PC-3 (cell line): ENCODE results near the gene PPP1R3F. TPM values are rescaled to one million over a fixed set of nuclear protein-coding genes. Genes with fewer than 3 reads are reported as not detected.

Experiments
- ATAC-seq: fragments of 200-7000 bp; cut with Tn5 transposase; 2 replicates; pipeline ENCODE4 v1.9.1; 2020; ENCODE audit warnings: mild to moderate bottlenecking, moderate library complexity
- BruUV-seq: library from RNA; stranded (reverse); fragments of 400-500 nt; replicated peaks from 2 replicates; lab custom pipeline; 2021; lab: Mats Ljungman, UMichigan
- CTCF ChIA-PET: fragments of 300-600 bp; sonication (Branson Sonifier 250); formaldehyde crosslinking; loops from one replicate; lab custom pipeline; 2022; ENCODE audit warnings: antibody characterized with exemption; lab: Charles Lee
- POLR2A ChIA-PET: fragments of 300-600 bp; sonication (Branson Sonifier 250); formaldehyde crosslinking; loops from one replicate; lab custom pipeline; 2022; ENCODE audit warnings: antibody characterized with exemption; ENCODE audit not compliant: unreplicated experiment; lab: Charles Lee
- DNase-seq: peaks from one replicate; pipeline ENCODE4 v3.0.0-alpha.2; 2015
- H2AFZ ChIP-seq: fragments of 300-600 bp; sonication (generic); 2 replicates; pipeline ENCODE4 v1.6.0; 2016; ENCODE audit warnings: antibody characterized with exemption, low read length
- H3F3A ChIP-seq: fragments of 300-600 bp; sonication (generic); one replicate; pipeline ENCODE4 v1.6.0; 2017; ENCODE audit warnings: antibody characterized with exemption, low read length, control low read depth, mild to moderate bottlenecking; ENCODE audit not compliant: unreplicated experiment
- H3K27ac ChIP-seq: fragments of 300-600 bp; sonication (generic); 2 replicates; pipeline ENCODE4 v1.5.1; 2016; ENCODE audit warnings: mild to moderate bottlenecking, low read length
- H3K27me3 ChIP-seq: fragments of 300-600 bp; sonication (generic); 2 replicates; pipeline ENCODE4 v1.6.1; 2016; ENCODE audit warnings: low read length, mixed read lengths
- H3K36me3 ChIP-seq: fragments of 300-600 bp; sonication (generic); 2 replicates; pipeline ENCODE4 v1.6.1; 2016; ENCODE audit warnings: low read depth, mixed run types, low read length, mixed read lengths
- H3K4me1 ChIP-seq: fragments of 300-600 bp; sonication (generic); 2 replicates; pipeline ENCODE4 v1.5.1; 2016; ENCODE audit warnings: low read length; ENCODE audit not compliant: insufficient read depth
- H3K4me2 ChIP-seq: fragments of 300-600 bp; sonication (generic); 2 replicates; pipeline ENCODE4 v1.6.0; 2016; ENCODE audit warnings: low read length
- H3K4me3 ChIP-seq: fragments of 300-600 bp; sonication (generic); 2 replicates; pipeline ENCODE4 v1.5.1; 2016; ENCODE audit warnings: mild to moderate bottlenecking, low read length, mixed read lengths
- H3K79me2 ChIP-seq: fragments of 300-600 bp; sonication (generic); 2 replicates; pipeline ENCODE4 v1.6.1; 2017; ENCODE audit warnings: low read length, mixed read lengths
- H3K9ac ChIP-seq: fragments of 300-600 bp; sonication (generic); 2 replicates; pipeline ENCODE4 v1.6.0; 2016; ENCODE audit warnings: mild to moderate bottlenecking, low read length
- H3K9me2 ChIP-seq: fragments of 300-600 bp; sonication (generic); replicated peaks from 2 replicates; pipeline ENCODE4 v1.6.1; 2016; ENCODE audit warnings: mixed run types, low read length, mixed read lengths
- H3K9me3 ChIP-seq: fragments of 300-600 bp; sonication (generic); 2 replicates; pipeline ENCODE4 v1.6.1; 2016; ENCODE audit warnings: low read length, mixed read lengths
- H4K20me1 ChIP-seq: fragments of 300-600 bp; sonication (generic); 2 replicates; pipeline ENCODE4 v1.6.1; 2016; ENCODE audit warnings: low read length, mixed read lengths
- CTCF ChIP-seq: fragments of 300-600 bp; sonication (generic); conservative IDR thresholded peaks from 2 replicates; pipeline ENCODE4 v1.5.1; 2017; ENCODE audit warnings: antibody characterized with exemption, low read depth, mild to moderate bottlenecking, low read length
- EZH2 ChIP-seq: fragments of 300-600 bp; sonication (generic); IDR thresholded peaks from one replicate; pipeline ENCODE4 v1.6.1; 2017; ENCODE audit warnings: antibody characterized with exemption, mild to moderate bottlenecking, low read length; ENCODE audit not compliant: unreplicated experiment
- EZH2phosphoT487 ChIP-seq: fragments of 300-600 bp; sonication (generic); IDR thresholded peaks from 2 replicates; pipeline ENCODE4 v1.6.1; 2018; ENCODE audit warnings: mild to moderate bottlenecking, antibody characterized with exemption, low read length, borderline replicate concordance
- intact Hi-C: fragments of 100-400 bp; cut with micrococcal nuclease; formaldehyde crosslinking; loops from 2 replicates; pipeline ENCODE4 v1.9.0; 2023
- total RNA-seq: library from RNA; depleted of rRNA; stranded (reverse); fragments of >200 nt; gene quantifications from 2 replicates; pipeline ENCODE4 v1.2.3, GENCODE V29; 2014

PPP1R3F gene
- total RNA-seq, 1 experiment from 2014 or later: 11.8 TPM

DNA sequence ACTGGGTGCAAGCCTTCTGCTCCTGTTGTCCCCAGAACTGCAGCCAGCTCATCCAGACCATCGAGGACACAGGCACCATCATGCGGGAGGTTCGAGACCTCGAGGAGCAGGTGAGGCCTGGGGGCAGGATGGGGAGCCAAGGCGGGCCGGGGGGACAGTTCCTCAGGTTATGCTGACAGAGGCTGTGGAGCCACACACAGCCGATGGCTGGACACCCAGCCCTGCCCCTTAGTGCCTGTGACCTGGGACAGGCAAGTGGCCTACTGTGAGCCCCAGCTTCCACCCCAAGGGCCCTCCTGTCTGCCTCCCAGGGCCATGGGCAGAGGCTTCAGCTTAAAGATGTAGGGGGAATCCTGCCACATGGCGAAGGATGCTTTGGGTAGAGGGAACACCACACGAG, 20.0 kb upstream of the PPP1R3F start:
- Histone ChIP-seq H3K27me3 (no peaks in the 10 kb centered on the region), H3K9ac (no peak overlapping the region), H3K36me3 (no peaks in the 10 kb centered on the region), H3K4me2 (no peak overlapping the region), H3F3A (no peaks in the 10 kb centered on the region), H3K9me3 (no peaks in the 10 kb centered on the region), H2AFZ (no peak overlapping the region), H3K4me3 (no peak overlapping the region), H3K4me1 (no peaks in the 10 kb centered on the region), H4K20me1 (no peaks in the 10 kb centered on the region), H3K27ac (no peak overlapping the region), H3K9me2 (no peaks in the 10 kb centered on the region), H3K79me2 (no peaks in the 10 kb centered on the region)
- DNase-seq (no peak), ATAC-seq (no peak)
- ChIA-PET CTCF (interaction anchor here (0.6 kb wide), 1 partner anchor 92 kb away, joined by 3 read pairs; no protein-coding TSS in a partner anchor), POLR2A (no interaction called here)
- intact Hi-C loops: no loop called here
- TF ChIP-seq EZH2: no peak
- TF ChIP-seq EZH2phosphoT487: no peak
- no peak for TF ChIP-seq CTCF
- no TSS peak for BruUV-seq

DNA sequence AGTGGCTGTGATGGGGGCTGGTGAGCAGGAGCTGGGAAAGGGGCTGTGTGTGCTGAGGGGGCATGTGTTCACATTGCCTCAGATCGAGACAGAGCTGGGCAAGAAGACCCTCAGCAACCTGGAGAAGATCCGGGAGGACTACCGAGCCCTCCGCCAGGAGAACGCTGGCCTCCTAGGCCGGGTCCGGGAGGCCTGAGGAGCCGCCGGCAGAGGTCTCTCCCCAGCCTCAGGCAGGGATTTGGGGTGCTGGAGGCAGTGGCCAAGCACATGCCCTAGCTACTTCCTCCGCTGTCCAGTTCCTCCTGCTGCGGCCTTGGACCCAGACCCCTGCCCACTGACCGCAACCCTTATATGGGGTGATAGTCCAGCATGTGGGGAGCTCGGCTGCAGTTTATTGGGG, 19.5 kb upstream of the PPP1R3F start:
- POLR2A ChIA-PET: no interaction called here
- H3K36me3 ChIP-seq: no peaks in the 10 kb centered on the region
- ATAC-seq (no peak), DNase-seq (no peak)
- no TSS peak for BruUV-seq
- no peak overlapping the region for H3K4me3 ChIP-seq
- no peaks in the 10 kb centered on the region for H3K79me2 ChIP-seq
- no peak overlapping the region for H3K4me2 ChIP-seq
- H2AFZ ChIP-seq: no peak overlapping the region
- H4K20me1 ChIP-seq: no peaks in the 10 kb centered on the region
- CTCF ChIA-PET: interaction anchor here (0.6 kb wide), 1 partner anchor 93 kb away, joined by 3 read pairs; no protein-coding TSS in a partner anchor
- no peaks in the 10 kb centered on the region for H3K9me2 ChIP-seq
- H3K27ac ChIP-seq: no peak overlapping the region
- H3K4me1 ChIP-seq: no peaks in the 10 kb centered on the region
- TF ChIP-seq EZH2phosphoT487 (no peak), EZH2 (no peak), CTCF (no peak)
- H3K9me3 ChIP-seq: no peaks in the 10 kb centered on the region
- H3K9ac ChIP-seq: no peak overlapping the region
- no peaks in the 10 kb centered on the region for H3F3A ChIP-seq
- no peaks in the 10 kb centered on the region for H3K27me3 ChIP-seq
- intact Hi-C loops: no loop called here

GRCh38 chrX:49250578-49250977, 19.0 kb upstream of the PPP1R3F start:
- no peak overlapping the region for H3K4me2 ChIP-seq
- DNase-seq (no peak), ATAC-seq (no peak)
- H3K79me2 ChIP-seq: no peaks in the 10 kb centered on the region
- H4K20me1 ChIP-seq: no peaks in the 10 kb centered on the region
- ChIA-PET POLR2A (no interaction called here), CTCF (no interaction called here)
- TF ChIP-seq EZH2 (no peak), EZH2phosphoT487 (no peak), CTCF (no peak)
- BruUV-seq: no TSS peak
- H3K9me2 ChIP-seq: no peaks in the 10 kb centered on the region
- H3K4me1 ChIP-seq: no peaks in the 10 kb centered on the region
- H3K4me3 ChIP-seq: no peak overlapping the region
- H3K9me3 ChIP-seq: no peaks in the 10 kb centered on the region
- H3K27ac ChIP-seq: no peak overlapping the region
- intact Hi-C loops: no loop called here
- no peaks in the 10 kb centered on the region for H3K36me3 ChIP-seq
- H3F3A ChIP-seq: no peaks in the 10 kb centered on the region
- no peak overlapping the region for H2AFZ ChIP-seq
- H3K9ac ChIP-seq: no peak overlapping the region
- H3K27me3 ChIP-seq: no peaks in the 10 kb centered on the region
